ENCODE measurements around the gene MEAK7. TPM values are rescaled to one million over a fixed set of nuclear protein-coding genes. Genes with fewer than 3 reads are reported as not detected.

The MEAK7 gene
- total RNA-seq, 2 experiments from 2014 or later: 21.1 to 22.4 TPM

DNA sequence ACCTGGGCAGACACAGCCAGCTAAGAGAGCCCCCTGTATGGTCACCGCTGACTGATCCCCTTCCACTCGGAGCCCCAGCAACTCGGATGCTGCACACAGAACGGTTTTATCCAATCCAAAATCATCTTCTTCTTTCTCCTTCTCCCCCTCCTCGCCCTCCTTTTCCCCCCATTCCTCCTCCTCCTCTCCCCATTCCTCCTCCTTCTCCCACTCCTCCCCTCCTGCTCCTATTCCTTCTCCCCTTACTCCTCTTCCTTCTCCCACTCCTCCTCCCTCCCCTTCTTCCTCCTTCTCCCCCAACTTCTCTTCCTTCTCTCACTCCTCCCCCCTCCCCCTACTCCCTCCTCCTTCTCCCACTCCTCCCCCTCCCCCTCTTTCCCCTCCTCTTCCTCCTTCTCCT is 30.4 kb upstream of the MEAK7 start:
- peaks cover 11% of the 10 kb centered on the region for H3K36me3 Mint-ChIP-seq (ENCODE audit: low read depth)
- TF ChIP-seq, protein P1, sequence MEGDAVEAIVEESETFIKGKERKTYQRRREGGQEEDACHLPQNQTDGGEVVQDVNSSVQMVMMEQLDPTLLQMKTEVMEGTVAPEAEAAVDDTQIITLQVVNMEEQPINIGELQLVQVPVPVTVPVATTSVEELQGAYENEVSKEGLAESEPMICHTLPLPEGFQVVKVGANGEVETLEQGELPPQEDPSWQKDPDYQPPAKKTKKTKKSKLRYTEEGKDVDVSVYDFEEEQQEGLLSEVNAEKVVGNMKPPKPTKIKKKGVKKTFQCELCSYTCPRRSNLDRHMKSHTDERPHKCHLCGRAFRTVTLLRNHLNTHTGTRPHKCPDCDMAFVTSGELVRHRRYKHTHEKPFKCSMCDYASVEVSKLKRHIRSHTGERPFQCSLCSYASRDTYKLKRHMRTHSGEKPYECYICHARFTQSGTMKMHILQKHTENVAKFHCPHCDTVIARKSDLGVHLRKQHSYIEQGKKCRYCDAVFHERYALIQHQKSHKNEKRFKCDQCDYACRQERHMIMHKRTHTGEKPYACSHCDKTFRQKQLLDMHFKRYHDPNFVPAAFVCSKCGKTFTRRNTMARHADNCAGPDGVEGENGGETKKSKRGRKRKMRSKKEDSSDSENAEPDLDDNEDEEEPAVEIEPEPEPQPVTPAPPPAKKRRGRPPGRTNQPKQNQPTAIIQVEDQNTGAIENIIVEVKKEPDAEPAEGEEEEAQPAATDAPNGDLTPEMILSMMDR (IDR thresholded peaks at IDR 0.05): no peak
- intact Hi-C loops (cut with micrococcal nuclease): no loop called here
- DNase-seq (no peak), ATAC-seq (no peak)
- H3K9me3 Mint-ChIP-seq: peaks cover 6% of the 10 kb centered on the region
- ChIA-PET CTCF (interaction anchor here (2.4 kb wide), 1 partner anchor 29 kb away, joined by 5 read pairs; no protein-coding TSS in a partner anchor), POLR2A (interaction anchor here (2.4 kb wide), 1 partner anchor 14 kb away, joined by 8 read pairs; no protein-coding TSS in a partner anchor)
- H3K4me3 Mint-ChIP-seq: no peak overlapping the region
- H3K4me1 Mint-ChIP-seq (ENCODE audit: low read depth): peaks cover 19% of the 10 kb centered on the region
- H3K27me3 Mint-ChIP-seq: no peaks in the 10 kb centered on the region
- H3K27ac Mint-ChIP-seq: no peak overlapping the region

DNA sequence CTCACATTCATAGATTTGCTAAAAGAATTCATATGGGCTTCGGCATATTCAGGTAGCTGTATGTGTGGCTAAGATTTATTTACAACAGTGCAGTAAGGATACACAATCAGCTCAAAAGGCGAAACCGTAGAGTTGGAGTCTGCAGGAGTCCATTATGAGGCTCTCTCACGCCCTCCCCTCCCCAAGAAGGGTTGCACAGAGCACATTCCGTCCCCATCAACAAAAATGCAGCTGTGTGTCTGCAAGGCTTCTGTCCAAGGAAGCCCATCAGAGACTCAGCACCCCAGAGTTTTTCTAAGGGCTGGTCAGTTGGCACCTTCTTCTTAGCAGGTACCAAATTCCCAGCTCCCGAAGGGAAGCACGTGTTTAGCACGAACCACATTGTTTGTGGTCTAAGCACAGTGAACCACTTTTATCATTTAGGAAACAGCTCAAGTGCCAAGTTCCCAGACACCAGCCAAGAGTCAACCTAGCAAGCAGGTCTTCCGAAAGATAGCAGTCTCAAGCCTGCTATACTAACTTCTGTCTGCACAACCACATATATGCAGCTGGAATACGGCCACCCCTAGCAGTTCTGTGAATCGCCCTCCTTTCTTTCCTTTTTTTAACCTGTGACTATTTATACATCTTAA is 28.5 kb upstream of the MEAK7 start:
- TF ChIP-seq, protein P1 (IDR thresholded peaks at IDR 0.05): no peak
- H3K36me3 Mint-ChIP-seq (ENCODE audit: low read depth): peaks cover 18% of the 10 kb centered on the region
- no peak overlapping the region for H3K27ac Mint-ChIP-seq
- H3K9me3 Mint-ChIP-seq: peaks cover 12% of the 10 kb centered on the region
- no peak overlapping the region for H3K4me3 Mint-ChIP-seq
- intact Hi-C loops (cut with micrococcal nuclease): no loop called here
- peaks cover 19% of the 10 kb centered on the region for H3K4me1 Mint-ChIP-seq (ENCODE audit: low read depth)
- ChIA-PET CTCF (interaction anchor here (1.3 to 2.4 kb wide), 5 partner anchors 10 to 90 kb away, joined by 3 to 7 read pairs (median 5); no protein-coding TSS in a partner anchor), POLR2A (interaction anchor here (0.8 to 2.4 kb wide), 4 partner anchors 10 to 27 kb away, joined by 3 to 8 read pairs (median 5); no protein-coding TSS in a partner anchor)
- ATAC-seq (no peak), DNase-seq (no peak)
- no peaks in the 10 kb centered on the region for H3K27me3 Mint-ChIP-seq

DNA sequence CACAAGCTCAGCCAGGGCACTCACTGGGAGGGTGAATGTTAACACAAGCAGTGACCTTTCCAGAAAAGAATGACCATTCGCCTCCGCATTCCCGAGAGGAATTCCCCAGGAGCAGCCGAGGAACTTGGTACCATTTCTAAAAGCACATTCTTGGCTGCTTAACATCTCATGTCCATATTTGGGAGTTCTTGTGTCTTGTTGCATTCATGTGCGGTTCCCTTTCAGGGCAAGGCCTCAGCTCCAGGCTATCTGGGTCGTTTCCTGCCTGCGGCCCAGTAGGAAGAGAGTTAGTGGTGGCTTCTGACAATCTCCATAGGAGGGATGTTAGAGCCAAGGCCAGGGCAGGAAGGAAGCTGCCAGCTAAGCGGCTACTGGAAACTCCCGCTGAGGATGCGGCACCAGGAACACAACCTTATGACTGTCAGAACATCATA is 27.8 kb upstream of the MEAK7 start:
- no peak for ATAC-seq
- Mint-ChIP-seq H3K4me3 (no peak overlapping the region), H3K36me3 (ENCODE audit: low read depth) (peaks cover 18% of the 10 kb centered on the region), H3K9me3 (peaks cover 12% of the 10 kb centered on the region), H3K27me3 (no peaks in the 10 kb centered on the region), H3K4me1 (ENCODE audit: low read depth) (peaks cover 20% of the 10 kb centered on the region), H3K27ac (no peak overlapping the region)
- POLR2A ChIA-PET: interaction anchor here (0.9 to 2.4 kb wide), 4 partner anchors 8 to 28 kb away, joined by 3 to 8 read pairs (median 5); no protein-coding TSS in a partner anchor
- TF ChIP-seq, protein P1 (IDR thresholded peaks at IDR 0.05): no peak
- CTCF ChIA-PET: interaction anchor here (1.5 to 2.4 kb wide), 4 partner anchors 20 to 91 kb away, joined by 3 to 7 read pairs (median 6); no protein-coding TSS in a partner anchor
- no peak for DNase-seq
- intact Hi-C loops (cut with micrococcal nuclease): no loop called here

DNA sequence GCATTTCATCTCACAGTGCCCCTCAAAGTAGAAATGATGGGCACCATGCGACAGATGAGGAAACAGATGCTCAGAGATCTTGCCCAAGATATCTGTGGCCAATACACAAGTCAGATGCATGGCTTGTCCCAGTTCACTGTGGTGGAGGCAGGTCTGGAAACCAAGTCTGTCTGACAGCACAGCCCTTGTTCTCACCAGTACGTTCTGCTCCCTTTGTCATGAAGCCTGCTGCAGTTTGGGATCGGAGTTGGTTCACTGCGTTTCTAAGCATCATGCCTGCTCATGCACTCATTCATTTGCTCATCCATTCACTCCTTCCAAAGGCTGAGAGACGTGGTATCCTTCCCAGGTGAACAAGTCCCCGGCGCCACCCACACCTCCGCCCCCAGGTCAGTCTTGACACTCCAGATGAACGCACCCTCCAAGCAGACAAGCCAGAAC is 27.2 kb upstream of the MEAK7 start:
- intact Hi-C loops (cut with micrococcal nuclease): no loop called here
- POLR2A ChIA-PET: interaction anchor here (1.1 kb wide), 1 partner anchor 8 kb away, joined by 3 read pairs; no protein-coding TSS in a partner anchor

More for the DNA sequence above, 27.2 kb upstream of the MEAK7 start:
- TF ChIP-seq, protein P1 (IDR thresholded peaks at IDR 0.05): no peak
- Mint-ChIP-seq H3K4me1 (ENCODE audit: low read depth) (peaks cover 20% of the 10 kb centered on the region), H3K9me3 (peaks cover 12% of the 10 kb centered on the region), H3K27me3 (no peaks in the 10 kb centered on the region), H3K27ac (no peak overlapping the region), H3K36me3 (ENCODE audit: low read depth) (peaks cover 18% of the 10 kb centered on the region), H3K4me3 (no peak overlapping the region)
- ATAC-seq (no peak), DNase-seq (no peak)
- CTCF ChIA-PET: interaction anchor here (1.8 kb wide), 1 partner anchor 21 kb away, joined by 7 read pairs; no protein-coding TSS in a partner anchor
